ENCODE data around the gene ABCC9.

Gene ABCC9

DNA sequence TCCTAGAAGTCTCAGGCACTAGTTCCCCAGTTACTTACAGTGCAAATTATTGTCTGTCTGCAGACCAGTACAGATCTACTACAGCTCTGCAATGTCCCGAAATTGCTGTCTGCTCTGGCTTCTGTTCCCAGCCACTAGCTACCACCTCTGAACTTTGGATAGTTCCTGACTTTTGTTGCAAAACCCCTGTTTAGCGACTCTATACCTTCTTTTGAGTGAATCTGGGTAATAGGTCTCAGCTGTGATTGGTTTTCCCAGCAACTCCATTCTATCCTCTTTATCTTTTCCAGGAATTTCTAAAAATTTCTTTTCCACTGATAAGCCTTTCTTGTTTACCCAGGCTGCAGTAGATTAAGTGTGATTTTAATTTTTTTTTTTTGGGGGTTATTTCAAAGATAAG is 183.5 kb downstream of the ABCC9 start:
- ChIA-PET CTCF (interaction anchor here (1.0 kb wide), 1 partner anchor 16 kb away, joined by 3 read pairs; no protein-coding TSS in a partner anchor), POLR2A (no interaction called here)
- TF ChIP-seq, protein P1, sequence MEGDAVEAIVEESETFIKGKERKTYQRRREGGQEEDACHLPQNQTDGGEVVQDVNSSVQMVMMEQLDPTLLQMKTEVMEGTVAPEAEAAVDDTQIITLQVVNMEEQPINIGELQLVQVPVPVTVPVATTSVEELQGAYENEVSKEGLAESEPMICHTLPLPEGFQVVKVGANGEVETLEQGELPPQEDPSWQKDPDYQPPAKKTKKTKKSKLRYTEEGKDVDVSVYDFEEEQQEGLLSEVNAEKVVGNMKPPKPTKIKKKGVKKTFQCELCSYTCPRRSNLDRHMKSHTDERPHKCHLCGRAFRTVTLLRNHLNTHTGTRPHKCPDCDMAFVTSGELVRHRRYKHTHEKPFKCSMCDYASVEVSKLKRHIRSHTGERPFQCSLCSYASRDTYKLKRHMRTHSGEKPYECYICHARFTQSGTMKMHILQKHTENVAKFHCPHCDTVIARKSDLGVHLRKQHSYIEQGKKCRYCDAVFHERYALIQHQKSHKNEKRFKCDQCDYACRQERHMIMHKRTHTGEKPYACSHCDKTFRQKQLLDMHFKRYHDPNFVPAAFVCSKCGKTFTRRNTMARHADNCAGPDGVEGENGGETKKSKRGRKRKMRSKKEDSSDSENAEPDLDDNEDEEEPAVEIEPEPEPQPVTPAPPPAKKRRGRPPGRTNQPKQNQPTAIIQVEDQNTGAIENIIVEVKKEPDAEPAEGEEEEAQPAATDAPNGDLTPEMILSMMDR (IDR thresholded peaks at IDR 0.05; ENCODE audit: control extremely low read depth, extremely low read depth, low read depth, missing control alignments): no peak
- no peak for DNase-seq (ENCODE audit: extremely low spot score)

DNA sequence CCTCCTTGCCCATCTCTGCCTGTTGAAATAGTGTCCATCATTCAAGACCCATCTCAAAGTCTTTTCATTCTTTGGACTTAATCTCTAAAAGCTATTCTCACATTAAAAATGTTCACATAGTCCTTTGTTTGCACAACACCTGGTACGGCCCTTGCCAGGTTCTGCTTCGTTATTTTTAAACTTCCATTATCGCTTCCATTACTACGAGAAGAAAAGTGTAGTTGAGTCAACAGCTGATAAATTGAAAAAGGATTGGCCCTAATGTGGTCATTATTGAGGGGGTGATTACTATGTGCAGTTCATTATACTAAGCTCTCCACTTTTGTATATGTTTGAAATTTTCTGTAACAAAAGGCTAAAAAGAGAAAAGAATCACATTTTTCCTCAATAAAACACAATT is 184.5 kb downstream of the ABCC9 start:
- ChIA-PET CTCF (interaction anchor here (0.7 to 1.0 kb wide), 2 partner anchors 10 to 15 kb away, joined by 3 read pairs; no protein-coding TSS in a partner anchor), POLR2A (no interaction called here)
- no peak for DNase-seq (ENCODE audit: extremely low spot score)
- TF ChIP-seq, protein P1 (IDR thresholded peaks at IDR 0.05; ENCODE audit: control extremely low read depth, extremely low read depth, low read depth, missing control alignments): no peak

DNA sequence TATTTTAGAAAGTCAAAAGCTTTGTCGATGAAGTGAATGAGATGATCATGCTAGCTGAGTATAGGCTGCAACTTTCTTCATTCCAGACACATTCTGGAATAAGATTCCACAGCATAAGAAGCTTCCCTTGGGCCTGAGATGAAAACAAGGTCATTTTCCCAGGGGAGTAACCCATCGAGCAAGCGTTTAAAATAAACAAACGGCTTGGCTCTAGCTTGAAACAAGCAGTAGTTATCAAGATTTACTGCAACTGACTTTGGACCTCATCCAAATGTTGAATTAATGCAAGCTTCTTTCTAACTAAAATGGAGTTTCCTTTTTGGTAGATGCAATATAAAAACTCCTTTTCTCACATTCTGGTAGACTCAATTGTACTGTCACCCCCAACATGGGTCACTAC is 189.7 kb downstream of the ABCC9 start:
- POLR2A ChIA-PET: no interaction called here
- no peak for DNase-seq (ENCODE audit: extremely low spot score)
- TF ChIP-seq, protein P1 (IDR thresholded peaks at IDR 0.05; ENCODE audit: control extremely low read depth, extremely low read depth, low read depth, missing control alignments): no peak
- CTCF ChIA-PET: no interaction called here
